GM18909 (cell line): ENCODE results near the gene NMUR1.

ENCODE experiments used
- ATAC-seq: cut with Tn5 transposase; IDR thresholded peaks from one replicate; pipeline ENCODE4 v1.9.1; 2021; ENCODE audit warnings: mild to moderate bottlenecking; ENCODE audit not compliant: unreplicated experiment, poor library complexity

The NMUR1 gene

DNA sequence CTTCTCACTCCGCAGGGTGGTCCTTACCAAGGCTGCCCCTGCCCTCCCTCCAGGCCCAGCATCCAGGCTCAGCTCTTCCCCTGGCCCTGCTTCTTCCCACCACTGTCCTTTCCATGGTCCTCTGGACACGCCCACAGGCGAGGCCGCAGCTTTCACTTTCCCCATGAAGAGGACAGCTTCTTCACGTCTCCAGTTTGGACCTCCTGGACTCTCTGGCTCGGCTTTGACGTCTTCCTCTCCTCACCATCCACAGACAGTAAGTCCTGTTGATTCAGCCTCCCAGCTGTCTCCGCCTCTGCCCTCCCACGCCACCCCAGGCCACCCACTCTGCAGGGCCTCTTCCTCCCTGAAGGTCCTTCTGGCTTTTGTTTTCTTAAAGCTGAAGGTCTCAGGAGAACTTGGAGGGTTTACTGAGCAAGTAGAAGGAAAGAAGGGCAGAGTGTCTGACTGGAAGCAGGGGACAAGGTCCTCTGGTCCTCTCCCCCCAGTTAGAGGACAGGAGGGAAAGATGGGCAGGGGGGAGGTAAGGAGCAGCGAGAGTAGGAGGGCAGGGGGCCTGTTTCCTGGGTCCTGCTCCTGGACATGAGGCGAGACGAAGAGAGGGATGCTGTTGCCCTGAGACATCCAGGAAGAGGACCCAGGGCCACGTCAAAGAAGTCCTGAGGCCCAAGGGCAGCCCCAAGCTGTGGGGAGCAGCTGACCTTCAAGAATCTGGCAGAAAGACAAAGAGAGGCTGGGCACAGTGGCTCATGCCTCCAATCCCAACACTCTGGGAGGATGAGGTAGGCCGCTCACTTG, 24.7 kb upstream of the NMUR1 start:
- no peak for ATAC-seq

DNA sequence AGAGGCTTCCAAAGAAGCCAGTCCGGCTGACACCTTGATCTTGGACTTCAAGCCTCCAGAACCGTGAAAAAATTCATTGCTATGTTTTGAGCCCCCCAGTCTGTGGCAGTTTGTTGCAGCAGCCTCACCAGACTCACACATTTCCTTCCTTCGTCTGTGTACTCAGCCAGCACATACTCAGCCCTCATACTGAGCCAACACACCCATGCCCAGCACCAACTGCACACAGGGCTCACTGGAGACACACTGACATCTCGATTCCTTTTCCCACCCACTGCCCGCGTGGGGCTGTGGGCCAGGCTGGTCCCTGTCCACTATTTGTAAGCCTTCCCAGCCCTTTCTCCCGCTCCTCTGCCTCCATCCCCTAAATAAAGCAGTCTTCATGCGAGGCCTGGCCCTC, 24.1 kb upstream of the NMUR1 start:
- ATAC-seq, result no peak

DNA sequence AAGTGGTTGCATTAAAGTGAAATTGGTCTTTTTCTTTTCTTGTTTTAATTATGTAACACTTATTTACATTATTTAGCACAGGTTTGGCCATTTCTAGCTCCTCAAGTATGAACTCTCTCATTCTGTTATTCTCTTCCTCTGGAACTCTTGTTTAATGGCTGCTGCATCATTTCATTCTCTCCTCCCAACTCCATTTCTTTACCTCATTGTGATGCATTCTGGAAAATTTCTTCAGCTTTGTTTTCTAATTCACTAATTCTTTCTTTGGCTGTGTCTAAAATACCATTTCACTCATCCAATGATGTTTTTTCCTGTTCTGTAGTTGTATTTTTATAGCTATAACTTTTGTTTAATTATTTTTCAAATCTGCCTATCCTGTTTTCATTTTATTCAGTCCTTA, 22.5 kb upstream of the NMUR1 start:
- no peak for ATAC-seq

DNA sequence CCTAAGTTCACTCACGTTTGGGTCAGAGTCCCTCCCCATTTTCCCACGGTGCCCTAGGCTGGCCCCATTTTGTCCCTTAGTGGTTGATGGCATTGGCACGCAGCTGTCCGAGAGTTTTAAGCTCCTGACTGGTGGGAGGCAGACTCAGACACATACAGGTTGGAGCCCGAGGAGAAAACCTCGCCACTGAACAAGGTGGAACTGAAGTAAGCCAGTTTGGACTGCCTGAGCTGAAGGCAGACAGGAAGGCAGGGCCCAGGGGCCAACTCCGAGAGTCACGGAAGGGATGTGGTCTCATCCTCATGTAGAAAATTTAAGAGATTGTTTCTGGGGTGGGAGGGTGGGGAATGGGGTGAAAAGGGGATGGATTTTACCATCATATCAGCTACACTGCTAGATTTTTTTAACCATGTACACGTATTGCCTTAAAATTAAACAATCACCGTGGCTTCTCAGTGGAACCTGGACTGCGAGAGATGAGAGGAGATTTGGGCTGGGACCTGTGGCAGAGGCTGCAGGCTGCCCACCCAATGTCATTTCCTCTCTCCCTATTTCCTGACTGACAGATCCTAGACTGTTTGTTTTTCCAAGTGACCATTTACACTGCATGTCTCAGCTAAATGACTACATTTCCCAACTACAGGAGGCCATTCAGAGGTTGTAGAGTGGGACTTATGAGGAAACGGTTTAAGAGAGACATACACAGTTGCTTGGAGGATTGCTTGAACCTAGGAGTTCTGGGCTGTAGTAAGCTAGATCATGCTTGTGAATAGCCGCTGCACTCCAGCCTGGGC, 19.4 kb upstream of the NMUR1 start:
- no peak for ATAC-seq

DNA sequence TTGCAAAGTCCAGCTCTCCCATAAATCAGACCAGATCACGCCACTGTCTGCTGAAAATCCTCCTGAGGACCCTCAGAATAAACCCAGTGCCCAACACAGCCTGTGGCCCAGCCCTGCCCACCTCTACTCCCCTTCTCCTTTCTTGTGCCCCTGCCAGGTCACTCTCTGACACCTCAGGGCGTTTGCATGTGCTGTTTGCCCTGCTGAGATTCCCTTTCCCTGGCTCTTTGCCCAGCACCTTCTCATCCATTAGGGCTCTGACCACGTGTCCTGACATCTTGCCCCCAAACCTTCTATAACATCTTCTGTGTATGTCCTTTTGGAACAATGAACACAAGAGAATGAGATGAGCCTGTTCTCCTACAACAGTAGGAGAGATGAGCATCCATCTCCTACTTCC, 18.5 kb upstream of the NMUR1 start:
- no peak for ATAC-seq

DNA sequence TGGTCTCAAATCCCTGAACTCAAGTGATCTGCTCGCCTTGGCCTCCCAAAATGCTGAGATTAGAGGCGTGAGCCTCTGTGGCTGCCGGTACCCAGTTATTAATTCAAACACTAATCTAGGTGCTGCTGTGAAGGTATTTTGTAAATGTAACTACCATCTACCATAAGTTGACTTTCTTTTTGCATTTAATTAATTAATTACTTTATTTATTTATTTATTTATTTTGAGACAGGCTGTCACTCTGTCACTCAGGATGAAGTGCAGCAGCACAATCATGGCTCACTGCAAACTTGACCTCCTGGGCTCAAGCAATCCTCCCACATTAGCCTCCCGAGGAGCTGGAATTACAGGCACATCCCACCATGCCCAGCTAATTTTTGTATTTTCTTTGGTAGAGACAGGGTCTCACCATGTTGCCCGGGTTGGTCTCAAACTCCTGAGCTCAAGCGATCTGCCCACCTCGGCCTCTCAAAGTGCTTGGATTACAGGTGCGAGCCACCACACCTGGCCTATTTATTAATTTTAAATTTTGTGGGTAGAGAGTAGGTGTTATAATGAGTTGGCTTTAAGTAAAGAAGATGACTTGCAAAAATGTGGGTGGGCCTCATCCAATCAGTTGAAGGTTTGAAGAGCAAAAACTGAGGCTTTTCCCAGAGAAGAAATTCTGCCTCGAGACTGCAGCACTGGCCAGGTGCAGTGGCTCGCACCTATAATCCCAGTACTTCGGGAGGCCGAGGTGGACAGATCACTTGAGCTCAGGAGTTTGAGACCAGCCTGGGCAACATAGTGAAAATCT, 17.3 kb upstream of the NMUR1 start:
- no peak for ATAC-seq

GRCh38 chr2:231546014-231546715, 15.9 kb upstream of the NMUR1 start:
- ATAC-seq, result no peak

DNA sequence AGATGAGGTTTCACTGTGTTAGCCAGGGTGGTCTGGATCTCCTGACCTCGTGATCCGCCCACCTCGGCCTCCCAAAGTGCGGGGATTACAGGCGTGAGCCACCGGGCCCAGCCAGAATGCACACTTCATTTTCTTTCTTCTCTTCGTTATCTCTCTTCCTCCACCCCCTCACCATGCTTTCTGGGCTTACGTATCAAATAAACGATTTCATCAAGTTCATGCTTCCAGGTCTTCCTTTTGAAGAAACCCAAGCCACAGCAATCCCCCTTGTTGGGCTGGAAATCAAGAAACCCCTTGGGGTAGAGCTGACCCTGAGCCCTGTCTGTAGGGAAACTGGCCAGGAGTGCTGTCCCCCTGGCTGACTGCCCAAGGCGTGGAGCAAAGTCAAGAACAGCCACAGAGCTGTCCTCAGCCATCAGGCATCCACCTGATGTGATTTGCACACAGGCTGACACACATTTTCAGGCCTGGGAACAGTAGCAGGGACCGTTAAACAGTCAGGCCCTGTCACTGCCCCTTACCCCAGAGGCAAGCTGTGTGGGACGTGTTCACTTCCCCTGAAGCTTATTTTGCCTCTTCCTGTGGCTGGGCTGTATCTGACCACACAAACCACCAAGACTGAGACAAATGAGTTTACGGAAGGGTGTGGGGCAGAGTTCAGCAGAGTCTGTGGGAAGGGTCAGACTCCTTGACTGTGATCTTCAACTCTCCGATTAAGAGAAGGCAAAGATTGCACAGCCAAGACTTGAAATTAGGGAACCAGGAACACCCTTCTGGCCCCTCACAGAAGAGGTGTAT, 15.1 kb upstream of the NMUR1 start:
- ATAC-seq, result peak; percentile 98

GRCh38 chr2:231542136-231542535, 11.9 kb upstream of the NMUR1 start:
- no peak for ATAC-seq

DNA sequence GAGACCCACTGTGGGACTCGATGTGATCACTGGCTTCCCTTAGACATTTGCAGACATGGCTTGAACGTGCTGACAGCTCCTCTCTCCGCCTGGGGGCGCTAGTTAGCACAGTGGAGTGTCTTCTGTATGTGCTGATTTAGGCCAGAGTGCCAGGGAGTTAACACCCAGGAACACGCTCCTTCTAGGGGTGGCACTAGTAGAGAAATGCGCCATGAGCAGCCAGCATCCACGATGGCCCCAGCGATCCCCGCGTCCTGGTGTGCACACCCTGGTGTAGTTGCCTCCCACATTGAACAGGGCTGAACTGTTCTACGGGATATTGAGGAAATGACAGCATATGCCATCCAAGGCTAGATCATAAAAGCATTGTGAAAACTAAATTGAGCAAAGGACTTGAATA, 11.4 kb upstream of the NMUR1 start:
- no peak for ATAC-seq

DNA sequence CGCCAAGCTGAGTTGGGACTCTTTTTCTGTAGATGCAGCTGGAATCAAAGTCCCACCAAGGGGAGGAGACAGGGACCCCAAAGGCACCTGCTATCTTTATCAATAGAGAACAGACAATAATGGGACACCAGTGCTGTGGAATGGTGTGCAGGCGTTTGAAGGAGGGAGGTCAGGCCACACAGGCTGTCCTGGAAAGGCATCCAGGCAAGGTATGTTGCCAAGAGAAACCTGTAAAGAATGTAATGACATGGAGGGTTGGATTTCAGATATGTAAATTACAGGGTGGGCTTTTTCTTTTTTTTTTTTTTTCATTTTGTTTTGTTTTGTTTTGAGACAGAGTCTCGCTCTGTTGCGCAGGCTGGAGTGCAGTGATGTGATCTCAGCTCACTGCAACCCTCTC, 9.7 kb upstream of the NMUR1 start:
- ATAC-seq, result no peak

GRCh38 chr2:231535961-231536360, 5.7 kb upstream of the NMUR1 start:
- ATAC-seq, result no peak

- no peak for ATAC-seq
These were observed 3.5 kb upstream of the NMUR1 start for GRCh38 chr2:231533777-231534125.

- no peak for ATAC-seq
These were observed 3.0 kb upstream of the NMUR1 start for GRCh38 chr2:231533086-231533776.

DNA sequence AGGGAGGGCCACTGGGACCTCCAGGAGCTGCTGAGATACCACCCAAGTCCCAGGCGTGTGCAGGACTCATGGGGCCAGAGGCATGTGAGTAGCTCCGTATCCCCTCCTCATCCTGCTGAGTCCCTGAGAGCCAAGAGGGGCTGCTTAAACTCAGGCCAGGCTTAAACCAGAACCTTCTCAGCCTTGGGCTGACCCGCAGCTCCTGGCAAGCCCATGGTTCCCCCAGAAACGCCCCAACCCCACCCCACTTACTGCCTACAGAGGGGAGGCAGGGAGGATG, 2.5 kb upstream of the NMUR1 start:
- ATAC-seq, result no peak

DNA sequence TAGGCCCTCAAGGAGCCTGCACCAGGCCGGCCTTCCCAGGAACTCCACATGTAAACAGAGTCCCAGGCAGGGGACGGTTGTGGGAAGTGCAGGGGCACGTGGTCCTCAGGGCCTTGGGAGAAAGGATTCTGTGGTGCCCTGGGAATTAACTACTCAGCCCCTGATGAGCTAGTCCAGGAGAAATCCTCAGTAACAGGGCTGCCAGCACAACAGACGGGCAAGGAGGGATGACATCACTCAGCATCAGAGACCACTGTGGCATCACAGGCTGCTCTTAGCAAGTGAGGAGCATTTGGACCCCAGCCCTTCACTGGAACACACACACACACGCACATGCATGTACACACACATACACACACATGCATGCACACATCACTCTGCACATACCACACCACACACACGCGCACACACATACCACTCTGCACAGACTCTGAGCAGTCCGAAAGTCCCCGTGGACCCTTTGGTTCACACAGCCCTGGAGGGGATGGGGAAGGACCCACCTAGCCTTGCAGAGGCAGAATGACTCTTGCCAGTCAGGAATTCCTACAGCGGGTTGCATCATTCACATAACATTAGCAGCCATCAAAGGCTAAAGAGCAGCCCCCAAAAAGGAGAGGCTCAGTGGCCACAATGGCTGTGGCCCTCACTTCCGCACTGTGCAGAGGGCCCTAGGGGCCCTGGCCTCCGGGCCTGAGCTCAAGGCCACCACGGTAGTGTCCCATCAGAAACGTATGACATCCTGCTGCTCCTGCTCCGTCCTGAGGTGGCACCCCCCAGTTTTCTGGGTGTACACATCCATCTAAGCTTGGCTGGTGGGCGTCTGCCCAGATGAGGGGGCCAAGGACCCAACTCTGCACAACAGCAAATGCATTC, 1.9 kb upstream of the NMUR1 start:
- ATAC-seq, result no peak

GRCh38 chr2:231531466-231531865, 1.2 kb upstream of the NMUR1 start:
- ATAC-seq, result no peak

DNA sequence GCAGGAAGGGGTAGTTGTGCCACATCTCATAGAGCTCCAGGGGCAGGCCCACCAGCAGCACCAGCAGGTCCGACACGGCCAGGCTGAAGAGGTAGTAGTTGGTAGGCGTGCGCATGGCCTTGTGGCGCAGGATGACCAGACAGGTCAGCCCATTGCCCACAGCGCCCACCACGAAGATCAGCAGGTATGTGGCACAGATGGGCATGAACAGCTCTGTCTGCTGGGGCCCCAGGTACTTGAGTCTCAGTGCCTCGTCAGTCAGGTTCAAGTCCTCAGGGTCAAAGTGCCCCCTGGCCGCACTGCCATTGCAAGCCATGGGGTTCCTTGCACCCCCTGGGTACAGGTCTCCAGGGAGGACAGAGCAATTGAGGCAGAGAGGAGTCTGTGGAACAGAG, 1.6 kb downstream of the NMUR1 start:
- ATAC-seq, result no peak
